ENCODE data around the gene RABGEF1.

GRCh38 chr7:66734006-66734405 lies 6.5 kb upstream of the RABGEF1 start:
- TF ChIP-seq CTCF (IDR thresholded peaks at IDR 0.05; ENCODE audit: low read depth, low read length) (no peak), EZH2phosphoT487 (IDR thresholded peaks at IDR 0.05; ENCODE audit: low read depth) (no peak)
